ENCODE measurements around the gene SSTR1.
"Not testable (repeated sequence)": the region's sequence is repeated elsewhere in the genome, so short reads cannot be mapped to it uniquely, and the experiment has no call there.

DNA sequence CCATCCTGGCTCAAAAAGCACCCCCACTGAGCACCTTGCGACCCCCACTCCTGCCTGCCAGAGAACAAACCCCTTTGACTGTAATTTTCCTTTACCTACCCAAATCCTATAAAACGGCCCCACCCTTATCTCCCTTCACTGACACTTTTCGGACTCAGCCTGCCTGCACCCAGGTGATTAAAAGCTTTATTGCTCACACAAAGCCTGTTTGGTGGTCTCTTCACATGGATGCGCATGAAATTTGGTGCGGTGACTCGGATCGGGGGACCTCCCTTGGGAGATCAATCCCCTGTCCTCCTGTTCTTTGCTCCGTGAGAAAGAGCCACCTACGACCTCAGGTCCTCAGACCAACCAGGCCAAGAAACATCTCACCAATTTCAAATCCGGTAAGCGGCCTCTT, 16.9 kb upstream of the SSTR1 start:
- TF ChIP-seq EZH2phosphoT487 (IDR thresholded peaks at IDR 0.05; ENCODE audit: insufficient read depth, low read depth); EZH2 (IDR thresholded peaks at IDR 0.05; ENCODE audit: insufficient read depth, poor library complexity, severe bottlenecking): not testable (repeated sequence)
